ENCODE measurements around the gene PEX26. TPM values are rescaled to one million over a fixed set of nuclear protein-coding genes. Genes with fewer than 3 reads are reported as not detected.

The PEX26 gene
- total and polyA plus RNA-seq, 9 of the 15 experiments (the other 6 are each of a cell fraction or from before 2014, with no cell fraction given), result 0.35 to 39.6 (median 17.4) TPM

DNA sequence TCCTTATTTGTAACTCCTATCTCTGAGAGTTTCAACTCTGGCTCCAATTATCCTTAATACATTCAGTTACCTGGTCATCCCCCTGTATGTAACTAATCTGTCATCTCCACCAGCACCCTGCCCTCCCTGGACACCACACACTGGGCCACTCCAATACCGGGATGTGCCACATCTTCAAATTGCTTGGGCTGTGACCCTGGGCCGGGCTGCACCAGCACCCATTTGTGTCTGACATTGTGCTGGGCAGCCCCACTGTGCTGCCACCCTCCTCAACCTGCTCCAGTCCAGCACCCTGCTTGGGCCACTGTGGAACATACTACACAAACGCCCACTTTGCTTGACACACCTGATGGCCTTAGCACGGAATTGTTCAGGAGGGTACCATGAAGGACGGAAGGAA lies 70.0 kb downstream of the PEX26 start:
- 9% methylated on average over 5 of the region's 5 CpGs for WGBS (ENCODE audit: insufficient coverage, low coverage, missing lambda C conversion rate)
- CTCF ChIA-PET (ENCODE audit: low intra/inter-chr PET ratio), result no interaction called here

More for the DNA sequence above, 70.0 kb downstream of the PEX26 start:
- POLR2A ChIA-PET, result interaction anchor here (1.0 kb wide), 1 partner anchor 14 kb away, joined by 3 read pairs; no protein-coding TSS in a partner anchor
- Histone ChIP-seq H3K27ac (ENCODE audit: extremely low read depth, low read depth, low read length) (no peak overlapping the region), H3K27me3 (ENCODE audit: control insufficient read depth in 2 of 2, insufficient read depth in 2 of 2, low read length in 2 of 2) (peaks cover 11 to 38% of the 10 kb centered on the region in 2 experiments), H4K20me1 (replicated peaks; ENCODE audit: control insufficient read depth, insufficient read depth, low read length) (no peaks in the 10 kb centered on the region), H3K4me3 (no peak overlapping the region), H3K9ac (ENCODE audit: insufficient read depth in 1 of 2, low read depth in 2 of 2, low read length in 2 of 2) (no peak overlapping the region), H3K4me1 (replicated peaks in 1 of 2; ENCODE audit: control insufficient read depth in 2 of 2, insufficient read depth in 2 of 2, low read length in 2 of 2) (peaks cover 0 to 9% of the 10 kb centered on the region in 2 experiments; a peak in 2 of 5 replicates), H3K9me3 (replicated peaks; ENCODE audit: control insufficient read depth, insufficient read depth, low read depth, low read length) (no peaks in the 10 kb centered on the region), H3K79me2 (ENCODE audit: control insufficient read depth, insufficient read depth, low read length) (no peaks in the 10 kb centered on the region), H3K36me3 (ENCODE audit: control insufficient read depth, insufficient read depth, low read length) (no peaks in the 10 kb centered on the region), H2AFZ (ENCODE audit: low read depth, low read length) (no peak overlapping the region), H3K9me1 (ENCODE audit: control insufficient read depth, insufficient read depth, low read length) (no peaks in the 10 kb centered on the region), H3K4me2 (ENCODE audit: insufficient read depth, low read length) (no peak overlapping the region)
- in situ Hi-C loops (cut with MboI) (no loop called here), intact Hi-C loops (cut with micrococcal nuclease) (no loop called here)
- DNase-seq (ENCODE audit: extremely low read depth in 1 of 4, low spot score in 3 of 4) (no peak), ATAC-seq (no peak), FAIRE-seq (no peak)
- TF ChIP-seq, protein P1, sequence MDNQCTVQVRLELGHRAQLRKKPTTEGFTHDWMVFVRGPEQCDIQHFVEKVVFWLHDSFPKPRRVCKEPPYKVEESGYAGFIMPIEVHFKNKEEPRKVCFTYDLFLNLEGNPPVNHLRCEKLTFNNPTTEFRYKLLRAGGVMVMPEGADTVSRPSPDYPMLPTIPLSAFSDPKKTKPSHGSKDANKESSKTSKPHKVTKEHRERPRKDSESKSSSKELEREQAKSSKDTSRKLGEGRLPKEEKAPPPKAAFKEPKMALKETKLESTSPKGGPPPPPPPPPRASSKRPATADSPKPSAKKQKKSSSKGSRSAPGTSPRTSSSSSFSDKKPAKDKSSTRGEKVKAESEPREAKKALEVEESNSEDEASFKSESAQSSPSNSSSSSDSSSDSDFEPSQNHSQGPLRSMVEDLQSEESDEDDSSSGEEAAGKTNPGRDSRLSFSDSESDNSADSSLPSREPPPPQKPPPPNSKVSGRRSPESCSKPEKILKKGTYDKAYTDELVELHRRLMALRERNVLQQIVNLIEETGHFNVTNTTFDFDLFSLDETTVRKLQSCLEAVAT (IDR thresholded peaks at IDR 0.05), result no peak
- TF ChIP-seq ESRRB (CRISPR knock-in tag; IDR thresholded peaks at IDR 0.05; ENCODE audit: borderline replicate concordance) (no peak), ZNF165 (CRISPR knock-in tag; IDR thresholded peaks at IDR 0.05; ENCODE audit: borderline replicate concordance) (no peak), KLF13 (tag; IDR thresholded peaks at IDR 0.05; ENCODE audit: borderline replicate concordance, low read depth) (no peak), ZNF274 (IDR thresholded peaks at IDR 0.05; ENCODE audit: borderline replicate concordance, low read depth, low read length) (no peak), IRF2 (CRISPR knock-in tag; IDR thresholded peaks at IDR 0.05) (no peak), SPI1 (IDR thresholded peaks at IDR 0.05; ENCODE audit: borderline replicate concordance, low read depth, low read length) (no peak), NR2C2 (CRISPR knock-in tag; IDR thresholded peaks at IDR 0.05) (no peak), NR2C2 (tag; IDR thresholded peaks at IDR 0.05) (no peak), PHTF2 (CRISPR knock-in tag; IDR thresholded peaks at IDR 0.05) (no peak), RBM39 (optimal IDR thresholded peaks at IDR 0.05; ENCODE audit: low read depth, low read length) (no peak)
- TF ChIP-seq, protein P2, sequence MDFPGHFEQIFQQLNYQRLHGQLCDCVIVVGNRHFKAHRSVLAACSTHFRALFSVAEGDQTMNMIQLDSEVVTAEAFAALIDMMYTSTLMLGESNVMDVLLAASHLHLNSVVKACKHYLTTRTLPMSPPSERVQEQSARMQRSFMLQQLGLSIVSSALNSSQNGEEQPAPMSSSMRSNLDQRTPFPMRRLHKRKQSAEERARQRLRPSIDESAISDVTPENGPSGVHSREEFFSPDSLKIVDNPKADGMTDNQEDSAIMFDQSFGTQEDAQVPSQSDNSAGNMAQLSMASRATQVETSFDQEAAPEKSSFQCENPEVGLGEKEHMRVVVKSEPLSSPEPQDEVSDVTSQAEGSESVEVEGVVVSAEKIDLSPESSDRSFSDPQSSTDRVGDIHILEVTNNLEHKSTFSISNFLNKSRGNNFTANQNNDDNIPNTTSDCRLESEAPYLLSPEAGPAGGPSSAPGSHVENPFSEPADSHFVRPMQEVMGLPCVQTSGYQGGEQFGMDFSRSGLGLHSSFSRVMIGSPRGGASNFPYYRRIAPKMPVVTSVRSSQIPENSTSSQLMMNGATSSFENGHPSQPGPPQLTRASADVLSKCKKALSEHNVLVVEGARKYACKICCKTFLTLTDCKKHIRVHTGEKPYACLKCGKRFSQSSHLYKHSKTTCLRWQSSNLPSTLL (IDR thresholded peaks at IDR 0.05), result no peak
- no TSS peak for BruUV-seq (replicated peaks)
